NCI-H446 (cell line): ENCODE measurements around the gene LOXL3.

ENCODE experiments used
- DNase-seq, 2 experiments: peaks; one replicate each; lab custom pipeline; 2025; lab: John Stamatoyannopoulos, UW

The LOXL3 gene

GRCh38 chr2:74528600-74529356 lies 25.0 kb downstream of the LOXL3 start:
- DNase-seq: no peak

GRCh38 chr2:74527741-74528140 lies 26.0 kb downstream of the LOXL3 start:
- no peak for DNase-seq

- DNase-seq: no peak
Measured at GRCh38 chr2:74526649-74527230, 27.0 kb downstream of the LOXL3 start.

GRCh38 chr2:74525717-74526648 lies 27.8 kb downstream of the LOXL3 start, which contains the start of gene DQX1:
DQX1 (minus strand) TSS chr2:74526231; CDS start chr2:74525729, 502 bp downstream.
- DNase-seq: peak in 1 of 2 experiments; percentile 16

- DNase-seq: no peak
Measured at GRCh38 chr2:74524955-74525716, 28.6 kb downstream of the LOXL3 start.

GRCh38 chr2:74524005-74524404 lies 29.7 kb downstream of the LOXL3 start:
- no peak for DNase-seq

GRCh38 chr2:74522516-74522915 lies 31.2 kb downstream of the LOXL3 start:
- no peak for DNase-seq

GRCh38 chr2:74516650-74517049 lies 37.1 kb downstream of the LOXL3 start:
- DNase-seq: no peak

- no peak for DNase-seq
Measured at GRCh38 chr2:74515981-74516633, 37.6 kb downstream of the LOXL3 start.

- no peak for DNase-seq
Measured at GRCh38 chr2:74515271-74515980, 38.3 kb downstream of the LOXL3 start.

GRCh38 chr2:74514368-74515270 lies 39.1 kb downstream of the LOXL3 start, which contains the start of gene TLX2:
TLX2 (plus strand) TSS chr2:74514450; CDS start chr2:74514807, 357 bp downstream.
- no peak for DNase-seq

GRCh38 chr2:74513605-74514367 lies 40.0 kb downstream of the LOXL3 start:
- no peak for DNase-seq

- no peak for DNase-seq
Measured at GRCh38 chr2:74512744-74513604, 40.8 kb downstream of the LOXL3 start.

- DNase-seq: no peak
Measured at GRCh38 chr2:74511104-74511989, 42.4 kb downstream of the LOXL3 start.

GRCh38 chr2:74510272-74510671 lies 43.5 kb downstream of the LOXL3 start:
- no peak for DNase-seq

- peak in 1 of 2 experiments; percentile 52 for DNase-seq
Measured at GRCh38 chr2:74507926-74508520, 45.7 kb downstream of the LOXL3 start.
